GM12873 (cell line): ENCODE measurements around the gene PHTF2.

ENCODE experiments used
- CTCF ChIP-seq: IDR thresholded peaks from 2 replicates; pipeline ENCODE4 v1.5.1; 2012; ENCODE audit warnings: low read depth, mild to moderate bottlenecking, moderate library complexity, low read length, control low read depth; ENCODE audit not compliant: insufficient read depth; ENCODE audit errors: missing control alignments

PHTF2 gene

GRCh38 chr7:77960336-77960735, 161.8 kb downstream of the PHTF2 start:
- TF ChIP-seq CTCF: no peak

GRCh38 chr7:77967429-77967828, 168.9 kb downstream of the PHTF2 start:
- TF ChIP-seq CTCF: no peak

- no peak for TF ChIP-seq CTCF
Measured at GRCh38 chr7:77971726-77972125, 173.2 kb downstream of the PHTF2 start.

- TF ChIP-seq CTCF: no peak
Measured at GRCh38 chr7:77975672-77976480, 177.3 kb downstream of the PHTF2 start.

- TF ChIP-seq CTCF: no peak
Measured at GRCh38 chr7:77979219-77979618, 180.6 kb downstream of the PHTF2 start.

- no peak for TF ChIP-seq CTCF
Measured at GRCh38 chr7:77980087-77980713, 181.6 kb downstream of the PHTF2 start.

GRCh38 chr7:77982926-77983550, 184.5 kb downstream of the PHTF2 start:
- no peak for TF ChIP-seq CTCF
